HepG2 (cell line): Measurements from ENCODE around the gene CHST6. TPM values are rescaled to one million over a fixed set of nuclear protein-coding genes. Genes with fewer than 3 reads are reported as not detected.

Experiments
- ATF1 ChIP-seq: IDR thresholded peaks from 2 replicates; pipeline ENCODE4 v1.6.1; 2016; ENCODE audit warnings: mild to moderate bottlenecking, control low read depth
- ATF6 ChIP-seq: sonication (generic); formaldehyde crosslinking; conservative IDR thresholded peaks from 2 replicates; pipeline ENCODE4 v1.4.0; 2020; ENCODE audit warnings: missing genetic modification reagents
- CREBL2 ChIP-seq: sonication (generic); formaldehyde crosslinking; IDR thresholded peaks from 2 replicates; pipeline ENCODE4 v1.8.1; 2023; ENCODE audit warnings: missing genetic modification reagents, mild to moderate bottlenecking, borderline replicate concordance
- HMGXB4 ChIP-seq, 2 experiments: sonication (generic) in 1 of 2; formaldehyde crosslinking in 1 of 2; IDR thresholded peaks; 2 replicates each; pipeline versions ENCODE4 v1.4.0 to v1.6.1; 2018 to 2020; ENCODE audit warnings: missing genetic modification reagents in 2 of 2, borderline replicate concordance in 1 of 2, low read depth in 1 of 2, mild to moderate bottlenecking in 1 of 2, missing biosample characterization in 1 of 2
- ISX ChIP-seq: sonication (generic); formaldehyde crosslinking; conservative IDR thresholded peaks from 2 replicates; pipeline ENCODE4 v1.5.0; 2020; ENCODE audit warnings: missing genetic modification reagents
- MBNL3 ChIP-seq: fragments of 250-450 bp; sonication (Bioruptor Pico); conservative IDR thresholded peaks from 2 replicates; pipeline ENCODE4 v1.8.0; 2022; ENCODE audit warnings: mild to moderate bottlenecking, inconsistent platforms
- MTA1 ChIP-seq: sonication (generic); formaldehyde crosslinking; IDR thresholded peaks from 2 replicates; pipeline ENCODE4 v1.4.0; 2020; ENCODE audit warnings: missing genetic modification reagents, mild to moderate bottlenecking, borderline replicate concordance
- NPAS2 ChIP-seq: sonication (generic); formaldehyde crosslinking; IDR thresholded peaks from 2 replicates; pipeline ENCODE4 v1.8.0; 2022; ENCODE audit warnings: mild to moderate bottlenecking, missing genetic modification reagents, borderline replicate concordance
- PAF1 ChIP-seq: IDR thresholded peaks from 2 replicates; pipeline ENCODE4 v1.6.1; 2016; ENCODE audit warnings: missing genetic modification reagents, missing compliant biosample characterization
- PBX3 ChIP-seq: sonication (generic); formaldehyde crosslinking; IDR thresholded peaks from 2 replicates; pipeline ENCODE4 v1.8.1; 2023; ENCODE audit warnings: missing genetic modification reagents, inconsistent platforms, borderline replicate concordance
- PLRG1 ChIP-seq: fragments of 450-650 bp; conservative IDR thresholded peaks from 2 replicates; pipeline ENCODE4 v1.6.1; 2016
- SRY ChIP-seq: sonication (generic); formaldehyde crosslinking; IDR thresholded peaks from 2 replicates; pipeline ENCODE4 v1.8.0; 2022; ENCODE audit warnings: mild to moderate bottlenecking, missing genetic modification reagents
- TMF1 ChIP-seq: sonication (generic); formaldehyde crosslinking; IDR thresholded peaks from 2 replicates; pipeline ENCODE4 v1.8.1; 2022; ENCODE audit warnings: low read depth, missing genetic modification reagents
- ZBTB2 ChIP-seq: sonication (generic); formaldehyde crosslinking; IDR thresholded peaks from 2 replicates; pipeline ENCODE4 v1.8.0; 2022; ENCODE audit warnings: low read depth, missing genetic modification reagents
- ZNF160 ChIP-seq: sonication (generic); formaldehyde crosslinking; IDR thresholded peaks from 2 replicates; pipeline ENCODE4 v1.8.0; 2022; ENCODE audit warnings: mild to moderate bottlenecking, inconsistent platforms, missing genetic modification reagents
- ZNF383 ChIP-seq: sonication (generic); formaldehyde crosslinking; IDR thresholded peaks from 2 replicates; pipeline ENCODE4 v1.4.0; 2020; ENCODE audit warnings: missing genetic modification reagents, mild to moderate bottlenecking, borderline replicate concordance
- ZNF446 ChIP-seq: sonication (generic); formaldehyde crosslinking; IDR thresholded peaks from 2 replicates; pipeline ENCODE4 v1.5.0; 2020; ENCODE audit warnings: mild to moderate bottlenecking, missing genetic modification reagents
- ZNF562 ChIP-seq: sonication (generic); formaldehyde crosslinking; IDR thresholded peaks from 2 replicates; pipeline ENCODE4 v1.8.0; 2022; ENCODE audit warnings: missing genetic modification reagents, borderline replicate concordance
- ZNF615 ChIP-seq: sonication (generic); formaldehyde crosslinking; IDR thresholded peaks from 2 replicates; pipeline ENCODE4 v1.5.0; 2020; ENCODE audit warnings: mild to moderate bottlenecking, missing genetic modification reagents, borderline replicate concordance
- ZNF720 ChIP-seq: sonication (generic); formaldehyde crosslinking; IDR thresholded peaks from 2 replicates; pipeline ENCODE4 v1.4.0; 2020; ENCODE audit warnings: missing genetic modification reagents
- ZNF75D ChIP-seq: sonication (generic); formaldehyde crosslinking; IDR thresholded peaks from 2 replicates; pipeline ENCODE4 v1.8.1; 2023; ENCODE audit warnings: missing genetic modification reagents, mild to moderate bottlenecking, borderline replicate concordance
- ZNF883 ChIP-seq: sonication (generic); formaldehyde crosslinking; IDR thresholded peaks from 2 replicates; pipeline ENCODE4 v1.5.1; 2020; ENCODE audit warnings: mild to moderate bottlenecking, missing genetic modification reagents; ENCODE audit errors: not compliant biosample characterization
- polyA plus RNA-seq, 8 experiments: library from polyadenylated mRNA; depleted of rRNA in 3 of 8; stranded (reverse) in 7 of 8; unstranded in 1 of 8; fragments of >200 nt; fragmentation: Illumina TruSeq in 4 of 8; extraction: Trizol in 4 of 8; gene quantifications; 2 replicates each; pipeline versions ENCODE4 v1.2.1 to v1.2.3, GENCODE V29; 2011 to 2016; ENCODE audit warnings: low read depth in 4 of 8, missing spikeins in 1 of 8, mixed read lengths in 1 of 8; ENCODE audit not compliant: insufficient read depth in 1 of 8
- total RNA-seq, 5 experiments: library from RNA; depleted of rRNA; stranded (reverse); fragments of >200 nt; fragmentation: Illumina TruSeq; extraction: Trizol; gene quantifications; 2 replicates each; pipeline ENCODE4 v1.2.3, GENCODE V29; 2016; ENCODE audit warnings: low read depth in 1 of 5

CHST6 gene
- total and polyA plus RNA-seq, 2 of the 13 experiments (the other 11 are each of a cell fraction or from before 2014, with no cell fraction given): 0.18 to 0.91 TPM

GRCh38 chr16:75433732-75434413 is 61.4 kb downstream of the CHST6 start (continued):
- TF ChIP-seq MTA1 (no peak), CREBL2 (CRISPR knock-in tag) (no peak), ZNF562 (CRISPR knock-in tag) (no peak), ZNF446 (CRISPR knock-in tag) (no peak), ISX (peak; percentile 87; the same call in 1 of the 2 replicates), ZNF615 (no peak), ZNF883 (no peak), ZNF720 (0 out of 2 replicates have a peak, but pooled peaks have one; percentile 19), TMF1 (CRISPR knock-in tag) (no peak), ZNF383 (CRISPR knock-in tag) (no peak), ATF1 (CRISPR knock-in tag) (no peak; the same call in 1 of the 2 replicates), ZNF75D (no peak), NPAS2 (CRISPR knock-in tag) (no peak), PBX3 (0 out of 2 replicates have a peak, but pooled peaks have one; percentile 52), SRY (CRISPR knock-in tag) (no peak; the same call in 1 of the 2 replicates), HMGXB4 (CRISPR knock-in tag; IDR thresholded peaks at IDR 0.05; ENCODE audit: borderline replicate concordance in 1 of 2, low read depth in 1 of 2) (no peak; a peak in 1 of 4 replicates), ZBTB2 (CRISPR knock-in tag) (no peak), ATF6 (peak; percentile 88; the same call in 1 of the 2 replicates), PLRG1 (no peak), PAF1 (no peak), MBNL3 (CRISPR knock-in tag) (no peak), ZNF160 (CRISPR knock-in tag) (no peak)
